ENCODE results near the gene PSMD11. TPM values are rescaled to one million over a fixed set of nuclear protein-coding genes. Genes with fewer than 3 reads are reported as not detected.
"Not testable (repeated sequence)": the region's sequence is repeated elsewhere in the genome, so short reads cannot be mapped to it uniquely, and the experiment has no call there.

Gene PSMD11
- total RNA-seq, 1 donor from 2014 or later: 104 TPM

GRCh38 chr17:32510466-32510865 lies 66.2 kb downstream of the PSMD11 start:
- no peak for DNase-seq (ENCODE audit: low spot score)

GRCh38 chr17:32512328-32512727 lies 68.0 kb downstream of the PSMD11 start:
- DNase-seq (ENCODE audit: low spot score): no peak

DNA sequence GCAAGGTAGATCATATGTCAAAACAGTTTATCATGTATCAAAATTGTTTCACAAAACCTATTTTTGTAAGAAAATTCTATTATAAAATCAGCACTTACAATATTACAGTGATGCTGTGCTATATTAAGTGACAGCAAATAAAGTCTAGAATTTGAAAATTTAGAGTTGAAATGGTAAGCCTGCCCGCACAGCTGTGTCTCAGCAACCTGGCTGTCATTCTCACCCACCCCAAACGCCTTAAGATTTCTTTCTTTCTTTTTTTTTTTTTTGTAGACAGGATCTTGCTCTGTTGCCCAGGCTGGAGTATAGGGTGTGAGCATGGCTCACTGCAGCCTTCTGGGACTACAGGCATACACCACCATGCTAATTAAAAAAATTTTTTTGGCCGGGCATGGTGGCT lies 69.3 kb downstream of the PSMD11 start:
- DNase-seq (ENCODE audit: low spot score): no peak

DNA sequence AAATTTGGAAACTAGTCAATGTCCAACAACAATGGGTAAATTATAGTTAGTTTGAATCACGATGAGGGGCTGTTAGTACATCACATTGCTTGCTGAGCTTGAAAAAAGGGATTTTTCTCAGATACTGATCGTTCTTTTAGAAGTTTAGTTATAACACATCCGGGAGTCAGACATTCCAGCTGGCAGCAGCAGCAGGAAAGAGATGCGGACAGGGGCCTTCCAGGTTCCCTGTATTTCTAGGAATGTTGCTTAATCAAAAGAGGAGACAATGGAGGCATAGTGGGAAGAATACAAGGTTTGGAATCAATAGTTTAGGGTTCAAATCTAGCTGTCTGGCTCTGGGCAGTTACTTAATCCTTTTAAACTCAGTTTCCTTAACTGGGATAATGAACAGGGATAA lies 70.3 kb downstream of the PSMD11 start:
- no peak for DNase-seq (ENCODE audit: low spot score)

DNA sequence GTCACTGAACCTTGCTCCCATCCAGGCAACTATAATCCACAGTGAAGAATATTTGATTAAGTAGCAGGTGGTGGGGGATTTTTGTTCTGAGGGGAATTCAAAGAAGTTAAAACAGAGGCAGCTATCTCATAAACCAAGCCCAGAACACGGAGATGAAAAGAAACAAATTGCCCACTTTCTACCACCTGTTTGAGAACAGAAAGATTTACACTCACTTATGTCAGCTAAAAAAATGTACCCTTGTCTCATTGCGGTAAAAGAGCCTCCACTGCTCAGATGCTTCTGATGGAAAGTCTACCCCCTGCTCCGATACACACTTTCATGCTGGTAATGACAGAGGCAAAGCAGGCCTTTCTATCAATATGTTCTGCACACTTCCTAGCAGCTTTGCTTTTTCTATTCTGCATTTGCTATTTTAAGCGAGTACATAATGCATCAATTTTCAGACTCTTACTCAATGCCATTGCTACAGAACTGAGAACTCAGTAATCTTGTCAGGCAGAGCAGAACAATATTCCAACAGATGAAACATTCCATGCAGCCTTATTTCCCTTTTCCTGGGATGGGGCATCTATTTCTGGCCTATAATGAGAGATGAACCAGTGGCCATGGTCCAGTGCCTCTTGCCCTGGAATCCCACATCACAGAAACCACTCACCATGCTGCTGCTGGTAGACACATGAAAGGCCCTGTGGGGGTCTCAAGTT lies 71.5 kb downstream of the PSMD11 start:
- DNase-seq (ENCODE audit: low spot score): no peak

DNA sequence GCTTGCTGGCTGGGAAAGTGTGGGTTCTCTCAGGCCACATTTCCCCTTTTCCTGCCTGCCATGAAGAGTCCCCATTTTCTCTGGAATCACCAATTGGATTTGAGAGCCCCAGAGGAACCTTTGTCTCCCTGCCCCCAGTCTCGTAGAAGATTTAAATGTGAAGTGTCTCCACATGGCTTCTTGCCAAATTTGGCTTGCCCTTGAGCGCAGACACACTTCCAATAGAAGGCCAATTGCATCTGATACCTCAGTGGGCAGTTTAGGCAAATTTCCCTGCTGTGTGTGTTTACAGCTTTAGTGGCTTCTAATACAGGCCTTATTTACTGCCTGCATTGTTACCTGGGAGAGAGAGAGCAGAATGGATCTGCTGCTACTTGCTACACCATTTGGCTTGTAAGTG lies 72.1 kb downstream of the PSMD11 start:
- no peak for DNase-seq (ENCODE audit: low spot score)

GRCh38 chr17:32516940-32517701 lies 72.8 kb downstream of the PSMD11 start:
- DNase-seq (ENCODE audit: low spot score): no peak

DNA sequence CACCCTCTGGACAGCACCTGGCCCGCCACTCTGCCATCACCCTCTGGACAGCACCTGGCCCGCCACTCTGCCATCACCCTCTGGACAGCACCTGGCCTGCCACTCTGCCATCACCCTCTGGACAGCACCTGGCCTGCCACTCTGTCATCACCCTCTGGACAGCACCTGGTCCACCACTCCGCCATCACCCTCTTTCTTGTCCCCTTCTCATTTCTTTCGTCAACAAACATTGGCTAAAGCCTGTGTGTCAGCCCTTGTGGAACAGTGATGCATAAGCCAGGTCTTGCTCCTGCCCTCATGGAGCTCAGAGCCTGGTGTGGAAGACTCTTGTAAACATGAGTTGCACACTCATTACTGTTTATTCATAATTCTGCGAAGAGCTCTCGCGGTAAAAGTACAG lies 73.7 kb downstream of the PSMD11 start:
- no peak for DNase-seq (ENCODE audit: low spot score)

- no peak for DNase-seq (ENCODE audit: low spot score)
These were observed 74.4 kb downstream of the PSMD11 start for GRCh38 chr17:32518646-32519227.

GRCh38 chr17:32519228-32520103 lies 75.2 kb downstream of the PSMD11 start:
- no peak for DNase-seq (ENCODE audit: low spot score)

- DNase-seq (ENCODE audit: low spot score): no peak
These were observed 75.9 kb downstream of the PSMD11 start for GRCh38 chr17:32520104-32520701.

DNA sequence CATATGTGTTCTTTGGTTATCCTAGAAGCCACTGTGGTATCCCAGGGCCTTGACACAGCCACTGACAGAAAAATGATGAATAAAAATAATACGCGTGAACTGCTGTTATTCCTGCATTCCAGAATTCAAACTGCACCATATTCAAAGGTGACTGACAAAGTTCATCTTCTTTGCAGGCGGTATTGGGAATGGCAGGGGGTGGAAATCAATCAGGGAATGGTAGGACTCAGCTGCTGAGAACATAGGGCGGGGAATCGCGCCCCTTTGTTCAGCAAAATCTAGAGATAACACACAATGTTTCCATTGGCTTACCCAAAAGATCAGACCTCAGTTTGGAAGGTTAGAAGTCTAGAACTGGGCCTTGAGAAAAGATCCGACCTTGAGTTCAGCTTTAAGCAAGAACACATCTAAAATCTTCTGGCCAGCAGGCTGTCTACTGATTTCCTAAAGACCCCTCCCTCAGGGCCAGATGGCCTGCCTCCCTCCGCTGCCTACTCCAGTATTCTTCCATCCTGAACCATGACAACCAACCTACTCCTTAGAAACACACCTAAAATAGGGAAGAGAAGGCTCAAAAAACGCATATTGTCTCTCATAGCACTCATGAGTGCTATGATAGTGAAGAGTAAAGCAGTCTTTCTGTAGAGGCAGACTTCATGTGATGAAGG lies 76.6 kb downstream of the PSMD11 start:
- DNase-seq (ENCODE audit: low spot score): no peak

- no peak for DNase-seq (ENCODE audit: low spot score)
These were observed 78.8 kb downstream of the PSMD11 start for GRCh38 chr17:32523017-32523680.

DNA sequence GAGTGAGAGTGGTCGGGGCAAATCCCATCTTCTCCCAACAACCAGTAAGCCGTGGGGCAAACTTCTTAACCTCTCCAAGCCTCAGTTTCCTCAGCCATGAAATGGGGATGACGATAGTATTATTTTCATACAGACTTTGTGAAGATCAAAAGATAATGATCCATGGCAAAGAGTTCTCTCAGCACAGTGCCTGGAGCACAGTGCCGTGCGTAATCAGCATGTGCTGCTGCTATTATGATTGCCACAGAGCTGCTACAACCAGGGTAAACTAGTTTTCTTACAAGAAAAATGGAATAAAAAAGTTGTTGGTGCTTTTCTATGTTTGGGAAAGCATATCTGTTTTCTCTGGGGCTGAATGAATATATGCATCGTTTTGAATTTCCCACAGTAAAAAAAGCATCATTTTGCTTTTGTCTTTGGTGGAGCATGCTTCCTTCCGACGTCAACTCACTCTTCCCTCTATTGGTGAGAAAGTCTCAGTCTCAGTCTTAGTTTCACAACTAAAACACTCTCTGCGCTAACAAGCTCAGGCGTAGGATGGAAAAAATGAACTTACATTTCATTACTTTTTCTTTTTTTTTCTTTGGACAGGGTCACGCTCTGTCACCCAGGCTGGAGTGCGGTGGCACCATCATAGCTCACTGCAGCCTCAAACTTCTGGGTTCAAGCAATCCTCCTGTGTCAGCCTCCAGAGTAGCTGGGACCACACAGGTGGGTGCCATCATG lies 79.7 kb downstream of the PSMD11 start:
- no peak for DNase-seq (ENCODE audit: low spot score)

DNA sequence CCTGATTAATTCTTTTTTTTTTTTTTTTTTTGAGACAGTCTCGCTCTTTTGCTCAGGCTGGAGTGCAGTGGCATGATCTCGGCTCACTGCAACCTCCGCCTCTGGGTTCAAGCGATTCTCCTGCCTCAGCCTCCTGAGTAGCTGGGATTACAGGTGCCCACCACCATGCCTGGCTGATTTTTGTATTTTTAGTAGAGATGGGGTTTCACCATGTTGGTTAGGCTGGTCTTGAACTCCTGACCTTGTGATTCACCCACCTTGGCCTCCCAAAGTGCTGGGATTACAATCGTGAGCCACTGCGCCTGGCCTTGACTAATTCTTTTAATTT lies 80.2 kb downstream of the PSMD11 start:
- DNase-seq (ENCODE audit: low spot score): not testable (repeated sequence)

- DNase-seq (ENCODE audit: low spot score): no peak
These were observed 80.8 kb downstream of the PSMD11 start for GRCh38 chr17:32525122-32525521.

- no peak for DNase-seq (ENCODE audit: low spot score)
These were observed 82.8 kb downstream of the PSMD11 start for GRCh38 chr17:32527146-32527545.

GRCh38 chr17:32528825-32529224 lies 84.5 kb downstream of the PSMD11 start:
- DNase-seq (ENCODE audit: low spot score): no peak

DNA sequence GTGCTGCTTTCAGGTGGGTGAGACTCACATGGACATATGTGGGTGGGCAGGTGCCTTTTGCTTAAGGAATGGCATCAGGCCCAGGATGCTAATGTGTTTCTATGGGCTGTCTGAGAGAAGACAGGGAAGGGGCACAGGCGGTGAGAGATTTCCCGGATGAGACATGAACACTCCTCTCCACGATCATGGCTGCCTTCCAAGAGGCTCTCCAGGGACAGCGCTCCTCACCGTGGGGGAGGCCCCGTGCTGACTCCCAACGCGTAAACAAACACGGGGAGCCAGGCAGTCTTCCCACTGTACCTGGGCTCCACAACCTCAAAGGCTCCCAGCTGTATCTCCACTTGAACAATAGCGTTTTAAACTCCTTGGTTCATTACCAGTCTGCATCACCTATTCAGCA lies 85.3 kb downstream of the PSMD11 start:
- DNase-seq (ENCODE audit: low spot score): no peak

All from mesenteric fat pad (tissue), 1 donor.